Activated T-cell treated with anti-CD3 and anti-CD28 coated beads for 4 hours (primary cell): ENCODE measurements around the gene TMEM209.

ENCODE experiments used
- DNase-seq: peaks from one replicate; pipeline ENCODE4 v3.0.0-alpha.2; 2020

The TMEM209 gene

DNA sequence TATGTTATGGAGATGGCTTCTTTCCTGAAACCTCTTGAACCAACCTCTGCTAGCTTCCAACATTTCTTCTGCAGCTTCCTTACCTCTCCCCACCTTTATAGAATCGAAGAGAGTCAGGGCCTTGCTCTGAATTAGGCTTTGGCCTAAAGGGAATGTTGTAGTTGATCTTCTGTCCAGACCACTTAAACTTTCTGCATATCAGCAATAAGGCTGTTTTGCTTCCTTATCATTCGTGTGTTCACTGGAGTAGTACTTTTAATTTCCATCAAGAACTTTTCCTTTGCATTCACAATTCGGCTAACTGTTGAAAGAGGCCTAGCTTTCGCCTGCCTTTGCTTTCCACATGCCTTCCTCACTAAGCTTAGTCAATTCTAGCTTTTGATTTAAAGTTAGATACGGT is 86.9 kb downstream of the TMEM209 start:
- DNase-seq, result no peak

DNA sequence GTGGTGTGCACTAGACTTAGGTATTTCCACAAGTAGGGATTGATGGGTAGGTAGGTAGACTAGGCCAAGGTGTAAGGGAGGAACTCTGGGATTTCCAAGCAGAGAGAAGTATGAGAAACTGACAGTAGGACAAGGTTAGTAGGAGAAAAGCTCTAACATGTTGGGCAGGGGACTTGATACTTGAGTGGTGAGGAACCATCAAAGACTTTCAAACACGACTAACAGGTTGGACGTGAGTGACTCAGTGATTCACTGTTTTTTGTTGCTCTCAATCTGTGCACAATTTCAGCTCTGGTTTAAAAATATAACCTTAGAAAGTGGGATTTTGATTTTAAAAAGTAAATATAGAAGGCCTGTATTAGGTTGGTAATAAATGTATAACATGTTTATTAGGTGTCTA is 90.4 kb downstream of the TMEM209 start:
- no peak for DNase-seq
